Measurements from ENCODE around the gene REV3L. TPM values are rescaled to one million over a fixed set of nuclear protein-coding genes. Genes with fewer than 3 reads are reported as not detected.

The REV3L gene
- total and polyA plus RNA-seq, 2 of the 13 experiments (the other 11 are each of a cell fraction or from before 2014, with no cell fraction given): 12.8 to 31.3 TPM

DNA sequence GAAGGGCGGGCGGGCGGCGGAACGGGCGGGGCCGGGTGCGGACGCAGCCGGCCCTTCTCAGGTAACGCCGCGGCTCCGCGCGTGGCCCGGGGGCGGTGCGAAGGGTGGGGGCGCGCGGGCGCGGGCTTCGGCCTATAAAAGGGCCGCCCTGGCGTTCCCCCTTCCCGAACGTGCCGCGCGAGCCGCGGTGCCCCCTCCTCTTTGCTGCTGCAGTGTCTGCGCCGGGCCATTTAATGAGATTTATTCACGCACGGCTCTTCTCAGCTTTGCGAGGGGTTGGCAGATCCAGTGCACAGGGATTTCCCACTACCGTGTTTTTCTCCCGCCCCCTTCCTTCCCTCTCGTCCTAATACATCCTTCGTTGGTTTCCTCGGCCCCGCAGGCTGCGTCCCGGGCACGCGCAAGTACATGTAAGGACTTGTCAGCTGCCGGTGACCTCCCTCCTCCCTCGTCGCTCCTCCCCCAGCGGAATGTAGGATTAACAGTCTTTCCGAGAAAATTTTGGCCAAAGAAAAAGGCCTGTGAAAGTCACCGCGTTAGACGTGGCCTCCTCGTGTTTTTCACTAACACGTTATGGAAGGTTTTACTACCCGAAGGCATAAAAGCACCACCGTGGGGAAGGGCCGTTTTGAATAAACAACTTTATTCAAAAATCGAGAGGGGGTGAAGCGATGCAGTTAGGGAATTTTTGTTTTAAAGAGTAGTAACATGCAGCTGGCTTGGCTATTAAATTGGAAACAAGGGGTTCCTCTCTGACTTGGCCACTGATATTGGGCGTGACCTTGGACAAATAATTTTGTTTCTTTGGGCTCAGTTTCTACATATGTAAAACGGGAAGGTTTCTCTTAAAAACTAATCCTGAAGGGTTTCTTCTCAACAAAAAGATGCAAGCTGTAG, 966 bp upstream of the REV3L start (continued):
- TF ChIP-seq, protein P1, sequence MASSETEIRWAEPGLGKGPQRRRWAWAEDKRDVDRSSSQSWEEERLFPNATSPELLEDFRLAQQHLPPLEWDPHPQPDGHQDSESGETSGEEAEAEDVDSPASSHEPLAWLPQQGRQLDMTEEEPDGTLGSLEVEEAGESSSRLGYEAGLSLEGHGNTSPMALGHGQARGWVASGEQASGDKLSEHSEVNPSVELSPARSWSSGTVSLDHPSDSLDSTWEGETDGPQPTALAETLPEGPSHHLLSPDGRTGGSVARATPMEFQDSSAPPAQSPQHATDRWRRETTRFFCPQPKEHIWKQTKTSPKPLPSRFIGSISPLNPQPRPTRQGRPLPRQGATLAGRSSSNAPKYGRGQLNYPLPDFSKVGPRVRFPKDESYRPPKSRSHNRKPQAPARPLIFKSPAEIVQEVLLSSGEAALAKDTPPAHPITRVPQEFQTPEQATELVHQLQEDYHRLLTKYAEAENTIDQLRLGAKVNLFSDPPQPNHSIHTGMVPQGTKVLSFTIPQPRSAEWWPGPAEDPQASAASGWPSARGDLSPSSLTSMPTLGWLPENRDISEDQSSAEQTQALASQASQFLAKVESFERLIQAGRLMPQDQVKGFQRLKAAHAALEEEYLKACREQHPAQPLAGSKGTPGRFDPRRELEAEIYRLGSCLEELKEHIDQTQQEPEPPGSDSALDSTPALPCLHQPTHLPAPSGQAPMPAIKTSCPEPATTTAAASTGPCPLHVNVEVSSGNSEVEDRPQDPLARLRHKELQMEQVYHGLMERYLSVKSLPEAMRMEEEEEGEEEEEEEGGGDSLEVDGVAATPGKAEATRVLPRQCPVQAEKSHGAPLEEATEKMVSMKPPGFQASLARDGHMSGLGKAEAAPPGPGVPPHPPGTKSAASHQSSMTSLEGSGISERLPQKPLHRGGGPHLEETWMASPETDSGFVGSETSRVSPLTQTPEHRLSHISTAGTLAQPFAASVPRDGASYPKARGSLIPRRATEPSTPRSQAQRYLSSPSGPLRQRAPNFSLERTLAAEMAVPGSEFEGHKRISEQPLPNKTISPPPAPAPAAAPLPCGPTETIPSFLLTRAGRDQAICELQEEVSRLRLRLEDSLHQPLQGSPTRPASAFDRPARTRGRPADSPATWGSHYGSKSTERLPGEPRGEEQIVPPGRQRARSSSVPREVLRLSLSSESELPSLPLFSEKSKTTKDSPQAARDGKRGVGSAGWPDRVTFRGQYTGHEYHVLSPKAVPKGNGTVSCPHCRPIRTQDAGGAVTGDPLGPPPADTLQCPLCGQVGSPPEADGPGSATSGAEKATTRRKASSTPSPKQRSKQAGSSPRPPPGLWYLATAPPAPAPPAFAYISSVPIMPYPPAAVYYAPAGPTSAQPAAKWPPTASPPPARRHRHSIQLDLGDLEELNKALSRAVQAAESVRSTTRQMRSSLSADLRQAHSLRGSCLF (CRISPR knock-in tag; IDR thresholded peaks at IDR 0.05; ENCODE audit: borderline replicate concordance): 0 out of 2 replicates have a peak, but pooled peaks have one; percentile 17
- TF ChIP-seq FOXK1 (CRISPR knock-in tag; IDR thresholded peaks at IDR 0.05; ENCODE audit: borderline replicate concordance, low read depth): 0 out of 2 replicates have a peak, but pooled peaks have one; percentile 11
- TF ChIP-seq FOXC1 (CRISPR knock-in tag; IDR thresholded peaks at IDR 0.05; ENCODE audit: borderline replicate concordance): peak; percentile 70; the same call in 1 of the 2 replicates
- TF ChIP-seq ZNF18 (CRISPR knock-in tag; IDR thresholded peaks at IDR 0.05; ENCODE audit: insufficient replicate concordance): no peak
- 0 out of 2 replicates have a peak, but pooled peaks have one; percentile 11 for TF ChIP-seq STAG1 (CRISPR knock-in tag; IDR thresholded peaks at IDR 0.05)
- peak; percentile 38 for TF ChIP-seq MED8 (CRISPR knock-in tag; IDR thresholded peaks at IDR 0.05; ENCODE audit: insufficient replicate concordance)
- peak; percentile 93 for TF ChIP-seq ZGPAT (CRISPR knock-in tag; IDR thresholded peaks at IDR 0.05)
- no peak for TF ChIP-seq ZNF10 (CRISPR knock-in tag; IDR thresholded peaks at IDR 0.05; ENCODE audit: borderline replicate concordance, low read depth)
- no peak for TF ChIP-seq ZNF670 (CRISPR knock-in tag; IDR thresholded peaks at IDR 0.05; ENCODE audit: borderline replicate concordance)
- peak; percentile 26 for TF ChIP-seq PHF5A (CRISPR knock-in tag; IDR thresholded peaks at IDR 0.05; ENCODE audit: low read depth, unreplicated experiment)
- no peak for TF ChIP-seq ZNF850 (CRISPR knock-in tag; conservative IDR thresholded peaks at IDR 0.05)
- TF ChIP-seq ZBTB3 (CRISPR knock-in tag; IDR thresholded peaks at IDR 0.05; ENCODE audit: borderline replicate concordance, low read depth): no peak
- 0 out of 2 replicates have a peak, but pooled peaks have one; percentile 23 for TF ChIP-seq ZBTB38 (CRISPR knock-in tag; IDR thresholded peaks at IDR 0.05)
- no peak; the same call in none of the 2 replicates for TF ChIP-seq ZNF317 (CRISPR knock-in tag; IDR thresholded peaks at IDR 0.05)
- TF ChIP-seq, protein P2, sequence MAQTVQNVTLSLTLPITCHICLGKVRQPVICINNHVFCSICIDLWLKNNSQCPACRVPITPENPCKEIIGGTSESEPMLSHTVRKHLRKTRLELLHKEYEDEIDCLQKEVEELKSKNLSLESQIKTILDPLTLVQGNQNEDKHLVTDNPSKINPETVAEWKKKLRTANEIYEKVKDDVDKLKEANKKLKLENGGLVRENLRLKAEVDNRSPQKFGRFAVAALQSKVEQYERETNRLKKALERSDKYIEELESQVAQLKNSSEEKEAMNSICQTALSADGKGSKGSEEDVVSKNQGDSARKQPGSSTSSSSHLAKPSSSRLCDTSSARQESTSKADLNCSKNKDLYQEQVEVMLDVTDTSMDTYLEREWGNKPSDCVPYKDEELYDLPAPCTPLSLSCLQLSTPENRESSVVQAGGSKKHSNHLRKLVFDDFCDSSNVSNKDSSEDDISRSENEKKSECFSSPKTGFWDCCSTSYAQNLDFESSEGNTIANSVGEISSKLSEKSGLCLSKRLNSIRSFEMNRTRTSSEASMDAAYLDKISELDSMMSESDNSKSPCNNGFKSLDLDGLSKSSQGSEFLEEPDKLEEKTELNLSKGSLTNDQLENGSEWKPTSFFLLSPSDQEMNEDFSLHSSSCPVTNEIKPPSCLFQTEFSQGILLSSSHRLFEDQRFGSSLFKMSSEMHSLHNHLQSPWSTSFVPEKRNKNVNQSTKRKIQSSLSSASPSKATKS (CRISPR knock-in tag; IDR thresholded peaks at IDR 0.05): peak; percentile 88; the same call in 1 of the 2 replicates
- TF ChIP-seq ZNF589 (CRISPR knock-in tag; conservative IDR thresholded peaks at IDR 0.05): peak; percentile 74
- TF ChIP-seq TEAD2 (CRISPR knock-in tag; IDR thresholded peaks at IDR 0.05): no peak; the same call in 1 of the 2 replicates

All from HepG2 (cell line).